LoVo (cell line): ENCODE data around the gene MOGAT2.
A peak's percentile ranks its signal among the peaks of the same experiment; 100 is the strongest.

Experiments
- DNase-seq: peaks from one replicate; pipeline ENCODE4 v3.0.0-alpha.2; 2016; ENCODE audit warnings: low spot score

MOGAT2 gene

GRCh38 chr11:75759832-75760231 is 42.2 kb downstream of the MOGAT2 start:
- no peak for DNase-seq

DNA sequence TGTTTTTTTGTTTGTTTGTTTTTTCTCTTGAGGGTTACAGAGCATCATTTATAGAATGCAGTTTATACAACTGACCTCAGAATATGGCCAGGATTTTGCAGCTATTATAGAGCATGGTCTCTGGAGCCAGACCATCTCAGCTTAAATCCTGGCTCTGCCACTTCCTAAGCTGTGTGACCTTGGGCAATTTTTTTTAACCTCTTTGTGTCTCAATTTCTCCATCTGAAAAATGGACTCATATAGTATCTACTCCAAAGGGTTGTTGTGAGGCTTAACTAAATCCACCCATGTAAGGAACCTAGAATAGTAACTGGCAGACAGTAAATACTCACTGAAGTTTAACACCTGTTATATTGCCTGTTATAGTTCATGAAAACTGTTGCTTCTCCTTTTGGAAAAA is 42.6 kb downstream of the MOGAT2 start:
- no peak for DNase-seq

- DNase-seq: no peak
These were observed 43.3 kb downstream of the MOGAT2 start for GRCh38 chr11:75760710-75761493.

GRCh38 chr11:75762158-75762557 is 44.5 kb downstream of the MOGAT2 start:
- DNase-seq: no peak

DNA sequence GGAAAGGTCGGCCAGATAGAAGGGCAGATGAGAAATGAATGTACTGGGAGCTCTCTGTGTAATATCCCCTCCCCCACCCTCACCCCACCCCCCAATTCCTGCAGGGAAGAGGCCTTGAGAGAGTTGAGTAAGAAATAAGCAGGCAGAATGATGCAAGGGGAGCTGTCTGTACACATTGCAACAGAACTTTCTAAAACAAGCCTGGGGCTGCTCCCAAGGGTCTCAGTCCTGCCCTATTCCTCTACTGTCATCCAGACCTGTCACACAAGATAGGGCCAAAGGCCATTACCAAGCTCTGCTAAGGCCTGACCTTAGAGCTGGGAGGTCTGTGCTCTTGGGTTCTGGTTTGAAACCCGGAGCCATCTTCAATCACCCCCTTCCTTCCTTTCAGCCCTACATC is 45.2 kb downstream of the MOGAT2 start:
- no peak for DNase-seq

- no peak for DNase-seq
These were observed 46.2 kb downstream of the MOGAT2 start for GRCh38 chr11:75763846-75764245.

DNA sequence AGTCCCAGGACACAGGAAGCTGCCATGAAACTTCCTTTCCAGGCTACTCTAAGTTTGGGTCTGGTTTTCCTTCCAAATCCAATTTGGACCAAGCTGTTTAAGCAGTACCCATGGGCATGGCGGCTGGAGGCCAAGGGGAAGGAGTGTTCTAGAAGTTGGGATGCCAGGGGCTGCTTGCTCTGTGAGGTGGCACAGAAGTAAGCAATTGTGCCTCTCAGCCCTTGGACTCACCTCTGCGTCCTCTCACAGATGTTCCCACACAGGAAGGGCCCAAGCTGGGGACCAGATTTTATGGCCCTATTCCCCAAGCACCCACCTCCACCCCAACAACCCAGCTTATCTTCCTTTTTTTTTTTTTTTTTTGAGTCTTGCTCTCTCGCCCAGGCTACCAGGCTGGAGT is 47.5 kb downstream of the MOGAT2 start:
- no peak for DNase-seq

GRCh38 chr11:75766443-75767227 is 49.0 kb downstream of the MOGAT2 start:
- DNase-seq: no peak

DNA sequence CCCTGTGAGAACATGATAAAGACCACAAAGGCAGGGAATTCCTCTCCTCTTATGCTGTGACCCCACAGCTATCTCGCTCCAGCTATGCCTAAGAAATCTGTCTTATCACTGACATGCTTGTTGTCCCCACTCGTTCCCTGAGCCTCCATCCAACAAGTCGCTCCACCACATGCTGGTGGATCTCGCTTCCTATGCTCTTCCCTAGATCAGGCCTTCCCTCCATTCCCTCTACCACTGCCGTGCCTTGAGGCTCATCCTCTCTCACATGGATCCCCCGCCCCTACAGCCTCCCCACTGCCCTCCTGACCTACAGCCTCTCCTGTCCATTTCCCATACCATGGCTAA is 49.6 kb downstream of the MOGAT2 start:
- no peak for DNase-seq

DNA sequence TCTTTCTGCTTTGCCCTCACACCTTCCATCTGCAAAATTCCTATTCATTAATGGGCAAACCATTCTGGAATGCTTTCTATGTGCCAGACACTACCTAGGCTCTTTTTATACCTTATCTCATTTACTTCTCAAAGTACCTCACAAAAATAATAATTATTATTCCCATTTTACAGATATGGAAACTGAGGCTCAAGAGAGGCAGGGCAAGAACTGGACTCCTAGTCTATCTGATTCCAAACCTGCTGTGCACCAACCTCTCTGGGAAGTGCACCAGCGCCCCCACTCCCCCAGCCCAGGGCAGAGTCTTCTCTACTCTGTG is 50.1 kb downstream of the MOGAT2 start:
- DNase-seq: no peak

- DNase-seq: peak; percentile 86
These were observed 50.7 kb downstream of the MOGAT2 start, which contains the start of gene DGAT2 for GRCh38 chr11:75768112-75768908. Gene DGAT2, plus strand, starts transcription at chr11:75768778. Its CDS starts 214 bp downstream, at chr11:75768992.

- DNase-seq: no peak
These were observed 51.5 kb downstream of the MOGAT2 start for GRCh38 chr11:75768909-75769771.

DNA sequence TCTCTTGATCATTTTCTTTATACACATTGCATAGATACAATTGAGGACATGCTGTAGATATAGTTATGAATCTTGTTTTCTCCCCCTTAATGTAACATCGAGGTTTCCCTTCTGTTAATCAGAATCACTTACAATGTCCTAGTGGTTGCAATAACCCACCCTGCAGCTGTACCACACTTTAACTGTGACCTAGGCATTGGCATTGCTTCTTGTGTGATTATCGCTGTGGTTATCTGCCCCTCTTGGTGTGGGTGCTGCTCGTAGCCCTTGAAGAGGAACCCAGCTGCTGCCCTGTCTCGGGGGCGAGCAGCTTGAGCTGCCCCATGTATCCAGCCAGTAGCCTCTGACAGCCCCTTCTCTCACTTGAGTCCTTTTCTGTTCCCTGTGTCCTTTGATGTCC is 52.5 kb downstream of the MOGAT2 start:
- DNase-seq: no peak

DNA sequence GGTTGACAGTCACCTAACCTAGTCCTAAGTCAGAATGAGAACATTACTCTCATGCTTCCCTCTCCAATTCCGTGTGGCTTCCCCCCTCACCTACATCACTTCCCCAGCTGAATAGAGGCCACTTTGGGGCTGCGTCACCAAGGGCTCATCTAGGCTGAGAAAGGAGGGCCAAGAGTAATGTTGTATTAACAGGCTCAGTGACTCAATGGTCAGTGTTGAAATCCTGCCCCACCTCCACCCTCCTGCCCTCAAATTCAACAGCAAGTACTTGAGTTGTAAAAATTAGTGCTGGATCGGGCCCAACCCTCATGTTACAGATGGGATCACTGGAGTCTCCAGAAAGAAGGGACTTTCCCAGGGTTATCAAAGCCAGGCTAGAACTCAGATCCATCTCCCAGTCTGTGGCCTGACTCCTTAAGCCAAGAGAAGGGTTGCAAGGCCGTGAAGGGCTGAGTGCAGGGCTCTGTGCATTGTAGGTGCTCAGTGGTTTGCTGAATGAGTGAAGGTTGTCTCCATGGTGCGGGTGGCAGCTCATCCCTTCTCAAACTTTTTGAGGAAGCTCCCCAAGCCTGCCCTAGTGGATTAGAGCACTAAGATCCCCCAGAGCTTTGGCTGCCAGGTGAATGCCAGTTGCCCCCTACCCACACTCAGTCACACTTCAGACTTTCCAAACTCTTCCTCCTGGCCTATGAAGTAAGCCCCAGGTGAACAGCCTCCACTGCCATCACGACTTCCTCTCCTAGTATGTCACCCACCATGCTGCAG is 54.2 kb downstream of the MOGAT2 start:
- no peak for DNase-seq

DNA sequence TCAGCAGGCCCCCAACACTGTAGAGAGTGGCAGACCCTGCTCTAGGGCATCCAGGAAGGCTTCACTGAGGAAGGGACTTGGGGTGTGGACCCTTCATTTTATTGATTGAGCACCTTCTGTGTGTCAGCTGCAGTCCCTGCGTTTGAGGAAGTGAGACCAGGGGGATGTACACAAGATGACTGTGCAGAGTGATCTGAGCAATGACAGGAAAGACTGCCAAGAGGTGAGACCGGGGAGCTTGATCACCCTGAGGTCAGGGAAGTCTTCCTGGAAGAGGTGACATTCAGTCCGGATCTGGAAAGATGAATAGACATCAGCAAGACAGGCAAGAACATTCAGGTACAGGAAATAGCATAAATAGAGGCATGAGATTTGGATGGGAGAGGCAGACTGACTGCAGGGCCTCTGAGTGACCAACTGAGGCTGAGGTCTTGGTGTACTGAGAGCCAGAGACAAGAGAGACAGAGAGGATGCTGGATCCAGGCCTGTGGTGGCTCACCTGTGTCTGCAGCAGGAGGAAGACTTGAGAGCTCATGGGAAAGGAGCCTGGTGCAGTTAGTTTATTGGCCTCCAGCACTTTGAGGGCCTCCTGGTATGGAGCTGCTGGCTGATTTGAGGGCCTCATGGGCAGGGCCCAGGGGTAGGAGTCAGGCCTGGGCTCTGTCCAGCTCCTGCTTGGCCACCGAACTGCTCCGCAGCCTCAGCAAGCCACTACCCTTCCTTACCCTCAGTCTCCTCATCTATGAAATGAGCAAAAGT is 56.1 kb downstream of the MOGAT2 start:
- no peak for DNase-seq

DNA sequence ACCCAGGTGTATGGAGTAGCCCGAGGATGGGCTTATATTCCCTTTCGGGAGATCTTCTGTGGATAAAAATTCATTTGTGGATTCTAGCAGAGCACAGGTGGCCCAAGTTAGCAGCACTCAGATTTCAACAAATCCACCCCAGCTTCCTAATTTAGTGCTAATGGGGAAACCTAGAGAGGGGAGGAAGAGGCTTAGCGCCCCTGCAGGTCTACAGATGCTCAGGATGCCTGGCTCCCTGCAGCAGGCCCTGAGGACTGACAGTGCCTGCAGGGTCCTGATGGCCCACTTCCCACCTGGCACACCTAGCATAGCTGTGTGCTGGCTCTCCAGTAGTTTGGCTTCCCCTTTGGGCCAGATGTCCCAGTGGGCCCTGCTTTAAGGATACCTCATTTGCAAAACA is 57.4 kb downstream of the MOGAT2 start:
- DNase-seq: no peak

- DNase-seq: no peak
These were observed 58.9 kb downstream of the MOGAT2 start for GRCh38 chr11:75776546-75776945.

GRCh38 chr11:75777461-75778110 is 59.9 kb downstream of the MOGAT2 start:
- DNase-seq: no peak

DNA sequence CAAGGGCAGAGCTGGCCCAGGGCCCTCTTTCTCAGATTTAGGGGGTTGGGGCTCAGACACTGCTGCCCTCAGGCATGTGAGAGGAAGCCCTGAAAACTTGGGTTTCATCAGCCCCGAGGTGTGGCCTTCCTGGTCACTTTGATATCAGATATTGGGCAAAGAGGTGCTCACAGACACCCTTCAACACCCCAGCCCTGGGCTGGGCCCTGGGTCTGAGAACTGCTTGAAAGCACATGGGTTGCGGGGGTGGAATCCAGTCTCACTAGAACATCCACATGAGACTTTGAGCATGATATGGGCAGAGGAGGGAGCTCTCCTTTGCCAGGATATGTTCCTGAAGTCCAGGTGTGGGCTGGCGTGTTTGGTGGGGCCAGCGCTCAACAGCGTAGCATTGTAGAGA is 61.3 kb downstream of the MOGAT2 start:
- no peak for DNase-seq

GRCh38 chr11:75779960-75780359 is 62.3 kb downstream of the MOGAT2 start:
- DNase-seq: no peak
